K562 (cell line): ENCODE results near the gene TNNT1. TPM values are rescaled to one million over a fixed set of nuclear protein-coding genes. Genes with fewer than 3 reads are reported as not detected.

Source experiments
- DDX20 ChIP-seq: fragments of 450-650 bp; IDR thresholded peaks from 2 replicates; pipeline ENCODE4 v1.6.1; 2016; ENCODE audit warnings: missing genetic modification characterization, low read depth, mild to moderate bottlenecking, missing compliant biosample characterization, moderate library complexity
- GTF2F1 ChIP-seq: IDR thresholded peaks from 2 replicates; pipeline ENCODE4 v1.6.1; 2011; ENCODE audit warnings: low read depth, low read length, improper control_type of control experiment
- RREB1 ChIP-seq: fragments of 250-450 bp; sonication (Bioruptor Pico); IDR thresholded peaks from 2 replicates; pipeline ENCODE4 v1.4.0; 2020
- polyA plus RNA-seq, 8 experiments: library from polyadenylated mRNA; depleted of rRNA in 4 of 8; stranded (reverse) in 5 of 8; unstranded in 3 of 8; fragments of >200 nt; fragmentation: Nextera tagmentation in 2 of 8; fragmentation: Illumina TruSeq in 1 of 8; extraction: Ambion mirVana in 2 of 8; extraction: Trizol in 1 of 8; gene quantifications; 2 replicates each; pipeline versions ENCODE4 v1.2.1 to v1.2.3, GENCODE V29; 2011 to 2014; ENCODE audit warnings: inconsistent platforms in 1 of 8, missing spikeins in 1 of 8
- total RNA-seq, 7 experiments: library from RNA; depleted of rRNA in 6 of 7; stranded (reverse); fragments of >200 nt in 6 of 7; fragmentation: Illumina TruSeq in 2 of 7; extraction: Trizol in 2 of 7; gene quantifications; 2 replicates each; pipeline versions ENCODE4 v1.2.1 to v1.2.3, GENCODE V29; 2011 to 2021; ENCODE audit warnings: low replicate concordance in 1 of 7

The TNNT1 gene
- total and polyA plus RNA-seq, 9 of the 15 experiments (the other 6 are each of a cell fraction or from before 2014, with no cell fraction given), result 31.8 to 390 (median 227) TPM

- no peak for TF ChIP-seq RREB1 (CRISPR knock-in tag)
- no peak for TF ChIP-seq DDX20 (tag)
- TF ChIP-seq GTF2F1, result no peak
These were observed 31.9 kb downstream of the TNNT1 start, which contains the start of gene PPP1R12C (continued) for GRCh38 chr19:55116859-55117662.
